HG03439 (cell line): ENCODE results near the gene FOXR1.
"Not testable (repeated sequence)": the region's sequence is repeated elsewhere in the genome, so short reads cannot be mapped to it uniquely, and the experiment has no call there.

Source experiments
- ATAC-seq: cut with Tn5 transposase; IDR thresholded peaks from one replicate; pipeline ENCODE4 v1.9.1; 2021; ENCODE audit warnings: mild to moderate bottlenecking, moderate library complexity; ENCODE audit not compliant: unreplicated experiment

The FOXR1 gene

GRCh38 chr11:118996926-118997626, 25.5 kb downstream of the FOXR1 start:
- peak; percentile 8 for ATAC-seq

GRCh38 chr11:118997627-118998387, 26.2 kb downstream of the FOXR1 start, which contains the start of gene CENATAC:
Gene CENATAC (plus strand): TSS chr11:118998138. CDS start chr11:118998198, 60 bp downstream.
- peak; percentile 90 for ATAC-seq

GRCh38 chr11:118998388-118998717, 26.8 kb downstream of the FOXR1 start:
- peak; percentile 12 for ATAC-seq

- no peak for ATAC-seq
Measured at GRCh38 chr11:118998822-118999221, 27.3 kb downstream of the FOXR1 start.

GRCh38 chr11:119000906-119001305, 29.3 kb downstream of the FOXR1 start:
- no peak for ATAC-seq

- no peak for ATAC-seq
Measured at GRCh38 chr11:119006656-119007055, 35.1 kb downstream of the FOXR1 start.

- no peak for ATAC-seq
Measured at GRCh38 chr11:119011476-119012053, 40.0 kb downstream of the FOXR1 start.

- ATAC-seq: no peak
Measured at GRCh38 chr11:119012629-119013170, 41.1 kb downstream of the FOXR1 start.

GRCh38 chr11:119014209-119014924, 42.8 kb downstream of the FOXR1 start:
- no peak for ATAC-seq

- no peak for ATAC-seq
Measured at GRCh38 chr11:119015054-119015611, 43.6 kb downstream of the FOXR1 start.

GRCh38 chr11:119016216-119017009, 44.9 kb downstream of the FOXR1 start:
- no peak for ATAC-seq

GRCh38 chr11:119017377-119017776, 45.8 kb downstream of the FOXR1 start:
- ATAC-seq: not testable (repeated sequence)

GRCh38 chr11:119018074-119018938, 46.7 kb downstream of the FOXR1 start, which contains the start of the genes RPS25 and TRAPPC4:
Gene RPS25 (minus strand): TSS chr11:119018343. CDS start chr11:119018284, 59 bp downstream.
Gene TRAPPC4 (plus strand): TSS chr11:119018766. CDS start chr11:119018796, 30 bp downstream.
- ATAC-seq: peak; percentile 84

- no peak for ATAC-seq
Measured at GRCh38 chr11:119019996-119020395, 48.4 kb downstream of the FOXR1 start.

GRCh38 chr11:119021631-119022030, 50.1 kb downstream of the FOXR1 start:
- no peak for ATAC-seq

GRCh38 chr11:119023741-119024140, 52.2 kb downstream of the FOXR1 start:
- ATAC-seq: no peak

- no peak for ATAC-seq
Measured at GRCh38 chr11:119024430-119025098, 53.0 kb downstream of the FOXR1 start.

- no peak for ATAC-seq
Measured at GRCh38 chr11:119025099-119025473, 53.5 kb downstream of the FOXR1 start.
